SK-N-SH (cell line): Measurements from ENCODE around the gene CDH23. TPM values are rescaled to one million over a fixed set of nuclear protein-coding genes. Genes with fewer than 3 reads are reported as not detected.

Experiments
- CTCF ChIA-PET: fragments of 300-600, 350-600 bp; formaldehyde crosslinking; extraction: SDS; loops from one replicate; lab custom pipeline; 2021; lab: Yijun Ruan, JAX
- POLR2A ChIA-PET: fragments of 350-600 bp; sonication (Branson Sonifier 250); formaldehyde crosslinking; extraction: SDS; loops from one replicate; lab custom pipeline; 2020; ENCODE audit warnings: antibody characterized with exemption, inconsistent platforms; lab: Yijun Ruan, JAX
- DNase-seq: peaks from one replicate; pipeline ENCODE4 v3.0.0; 2012
- H2AFZ ChIP-seq: fragments of 200-600 bp; sonication (generic); 2 replicates; pipeline ENCODE4 v1.8.1; 2016; ENCODE audit warnings: antibody characterized with exemption, mild to moderate bottlenecking, low read depth
- H3F3A ChIP-seq: fragments of 200-600 bp; sonication (generic); replicated peaks from 2 replicates; pipeline ENCODE3; 2016; ENCODE audit warnings: antibody characterized with exemption, mild to moderate bottlenecking; ENCODE audit not compliant: insufficient read depth
- H3K27ac ChIP-seq, 2 experiments: fragments of 200-500 bp in 1 of 2; fragments of 200-600 bp in 1 of 2; sonication (Bioruptor generic) in 1 of 2; sonication (generic), shearing (Covaris generic) in 1 of 2; 2 replicates each; pipeline versions ENCODE4 v1.5.1 to v1.6.1; 2014 to 2016; ENCODE audit warnings: low read depth in 2 of 2, inconsistent platforms in 1 of 2, low read length in 1 of 2, mild to moderate bottlenecking in 1 of 2, mixed read lengths in 1 of 2
- H3K27me3 ChIP-seq: fragments of 200-600 bp; sonication (generic), shearing (Covaris generic); 2 replicates; pipeline ENCODE4 v1.6.1; 2016; ENCODE audit warnings: mixed run types; ENCODE audit not compliant: insufficient read depth
- H3K36me3 ChIP-seq, 2 experiments: fragments of 200-500 bp in 1 of 2; fragments of 200-600 bp in 1 of 2; sonication (Bioruptor generic) in 1 of 2; sonication (generic) in 1 of 2; replicated peaks in 1 of 2; 2 replicates each; pipeline versions ENCODE3 to v1.5.1; 2014 to 2016; ENCODE audit warnings: low read length in 1 of 2, mild to moderate bottlenecking in 1 of 2; ENCODE audit not compliant: insufficient read depth in 2 of 2, control insufficient read depth in 1 of 2
- H3K4me1 ChIP-seq, 2 experiments: fragments of 200-500 bp in 1 of 2; fragments of 200-600 bp in 1 of 2; sonication (Bioruptor generic) in 1 of 2; sonication (generic), shearing (Covaris generic) in 1 of 2; 2 replicates each; pipeline versions ENCODE4 v1.5.1 to v1.6.1; 2014 to 2016; ENCODE audit warnings: low read depth in 1 of 2, low read length in 1 of 2, mixed run types in 1 of 2; ENCODE audit not compliant: insufficient read depth in 2 of 2, control insufficient read depth in 1 of 2
- H3K4me2 ChIP-seq: fragments of 200-600 bp; sonication (generic), shearing (Covaris generic); 2 replicates; pipeline ENCODE4 v1.6.1; 2017; ENCODE audit warnings: mixed run types
- H3K4me3 ChIP-seq, 2 experiments: fragments of 200-500 bp in 1 of 2; fragments of 200-600 bp in 1 of 2; sonication (Bioruptor generic) in 1 of 2; sonication (generic), shearing (Covaris generic) in 1 of 2; 2 replicates each; pipeline versions ENCODE4 v1.5.1 to v1.8.1; 2014 to 2016; ENCODE audit warnings: low read depth in 2 of 2, inconsistent platforms in 1 of 2, low read length in 1 of 2, mild to moderate bottlenecking in 1 of 2, mixed read lengths in 1 of 2, moderate library complexity in 1 of 2
- H3K79me2 ChIP-seq: fragments of 200-600 bp; sonication (generic); 2 replicates; pipeline ENCODE4 v1.8.1; 2017; ENCODE audit warnings: mild to moderate bottlenecking; ENCODE audit not compliant: insufficient read depth
- H3K9ac ChIP-seq: fragments of 200-600 bp; sonication (generic); 2 replicates; pipeline ENCODE4 v1.6.1; 2017; ENCODE audit warnings: mixed run types
- H3K9me2 ChIP-seq: fragments of 200-600 bp; sonication (generic); 2 replicates; pipeline ENCODE4 v1.6.1; 2017; ENCODE audit warnings: mixed run types
- H3K9me3 ChIP-seq: fragments of 200-600 bp; sonication (generic); 2 replicates; pipeline ENCODE4 v1.6.1; 2017; ENCODE audit warnings: mixed run types, mild to moderate bottlenecking, moderate library complexity
- H4K20me1 ChIP-seq: fragments of 200-600 bp; sonication (generic); 2 replicates; pipeline ENCODE4 v1.6.1; 2017; ENCODE audit warnings: mild to moderate bottlenecking, mixed run types; ENCODE audit not compliant: insufficient read depth
- EP300 ChIP-seq, 2 experiments: IDR thresholded peaks; 2 replicates each; pipeline versions ENCODE4 v1.4.0 to v1.6.1; 2012; ENCODE audit warnings: borderline replicate concordance in 1 of 2, low read depth in 1 of 2, low read length in 1 of 2
- EZH2phosphoT487 ChIP-seq: fragments of 200-600 bp; sonication (generic); IDR thresholded peaks from 2 replicates; pipeline ENCODE4 v1.6.1; 2017; ENCODE audit warnings: low read depth, mixed run types, mild to moderate bottlenecking, antibody characterized with exemption, moderate library complexity, borderline replicate concordance
- FOSL2 ChIP-seq: IDR thresholded peaks from 2 replicates; pipeline ENCODE4 v1.4.0; 2012; ENCODE audit warnings: low read depth, mild to moderate bottlenecking, moderate library complexity, borderline replicate concordance
- FOXJ3 ChIP-seq: sonication (generic); formaldehyde crosslinking; IDR thresholded peaks from 2 replicates; pipeline ENCODE4 v1.5.1; 2020; ENCODE audit warnings: mild to moderate bottlenecking, missing genetic modification reagents
- GABPA ChIP-seq: IDR thresholded peaks from 2 replicates; pipeline ENCODE4 v1.4.0; 2012; ENCODE audit warnings: low read depth, mild to moderate bottlenecking
- GATA2 ChIP-seq: sonication (generic); formaldehyde crosslinking; IDR thresholded peaks from 2 replicates; pipeline ENCODE4 v1.5.0; 2020; ENCODE audit warnings: mild to moderate bottlenecking, missing genetic modification reagents
- MAX ChIP-seq: IDR thresholded peaks from 2 replicates; pipeline ENCODE4 v1.4.0; 2012; ENCODE audit warnings: low read depth
- MEF2A ChIP-seq: IDR thresholded peaks from 2 replicates; pipeline ENCODE4 v1.4.0; 2012; ENCODE audit warnings: low read depth, borderline replicate concordance
- MXI1 ChIP-seq: IDR thresholded peaks from 2 replicates; pipeline ENCODE4 v1.6.1; 2012; ENCODE audit warnings: mild to moderate bottlenecking, low read depth, low read length, improper control_type of control experiment
- NFIC ChIP-seq: IDR thresholded peaks from 2 replicates; pipeline ENCODE4 v1.4.0; 2012; ENCODE audit warnings: borderline replicate concordance
- NRF1 ChIP-seq: IDR thresholded peaks from 2 replicates; pipeline ENCODE4 v1.6.1; 2012; ENCODE audit warnings: low read depth, mild to moderate bottlenecking, low read length
- PBX3 ChIP-seq: IDR thresholded peaks from 2 replicates; pipeline ENCODE4; 2012
- RAD21 ChIP-seq: IDR thresholded peaks from 2 replicates; pipeline ENCODE4 v1.6.1; 2012; ENCODE audit warnings: mild to moderate bottlenecking, low read length
- RCOR1 ChIP-seq: fragments of 150-350 bp; IDR thresholded peaks from 2 replicates; pipeline ENCODE4 v1.6.1; 2017; ENCODE audit warnings: antibody characterized with exemption, low read length
- SIN3A ChIP-seq: IDR thresholded peaks from 2 replicates; pipeline ENCODE4 v1.6.1; 2012; ENCODE audit warnings: low read depth, mild to moderate bottlenecking, low read length, moderate library complexity, borderline replicate concordance
- TAF1 ChIP-seq: IDR thresholded peaks from 2 replicates; pipeline ENCODE4 v1.6.1; 2012; ENCODE audit warnings: low read depth, mild to moderate bottlenecking, low read length, moderate library complexity, borderline replicate concordance
- TCF12 ChIP-seq: IDR thresholded peaks from 2 replicates; pipeline ENCODE4 v1.4.0; 2012
- TEAD4 ChIP-seq: IDR thresholded peaks from 2 replicates; pipeline ENCODE4 v1.4.0; 2012; ENCODE audit warnings: mild to moderate bottlenecking, borderline replicate concordance; ENCODE audit not compliant: insufficient read depth
- USF1 ChIP-seq: IDR thresholded peaks from 2 replicates; pipeline ENCODE4 v1.4.0; 2012; ENCODE audit warnings: low read depth, borderline replicate concordance
- ZBTB33 ChIP-seq: IDR thresholded peaks from 2 replicates; pipeline ENCODE4 v1.4.0; 2012; ENCODE audit warnings: low read depth, borderline replicate concordance
- WGBS: methylation state at CpG from one replicate; pipeline ENCODE4 v1.1.6; 2017; ENCODE audit warnings: low lambda C conversion rate; 5-methylcytosine and 5-hydroxymethylcytosine counted together
- polyA plus RNA-seq, 3 experiments: library from polyadenylated mRNA; depleted of rRNA; stranded (reverse); fragments of >200 nt; gene quantifications; 2 replicates each; pipeline ENCODE4 v1.2.3, GENCODE V29; 2012

Gene CDH23
- polyA plus RNA-seq, 1 of the 3 experiments (the other 2 are of a cell fraction), result 0.03 TPM

GRCh38 chr10:71355886-71356285, 40.8 kb upstream of the CDH23 start:
- no peaks in the 10 kb centered on the region for H4K20me1 ChIP-seq
- ChIA-PET POLR2A (no interaction called here), CTCF (no interaction called here)
- H3K9me3 ChIP-seq, result no peaks in the 10 kb centered on the region
- no peak overlapping the region for H2AFZ ChIP-seq
- H3K4me1 ChIP-seq, result peaks cover 0 to 10% of the 10 kb centered on the region in 2 experiments; a peak in 1 of 4 replicates
- H3K9me2 ChIP-seq, result no peaks in the 10 kb centered on the region
- TF ChIP-seq NFIC, result no peak
- no peak for TF ChIP-seq FOSL2
- TF ChIP-seq TAF1, result no peak
- no peak for TF ChIP-seq PBX3
- no peak for TF ChIP-seq SIN3A
- no peak for TF ChIP-seq GABPA
- TF ChIP-seq USF1, result no peak
- H3K4me3 ChIP-seq, result no peak overlapping the region
- no peak for DNase-seq
- H3K79me2 ChIP-seq, result no peaks in the 10 kb centered on the region
- H3K36me3 ChIP-seq, result no peaks in the 10 kb centered on the region
- H3K4me2 ChIP-seq, result no peak overlapping the region
- H3K27me3 ChIP-seq, result no peaks in the 10 kb centered on the region
- H3K27ac ChIP-seq, result no peak overlapping the region
- no peaks in the 10 kb centered on the region for H3F3A ChIP-seq
- H3K9ac ChIP-seq, result no peak overlapping the region
- 91% methylated on average over 10 of the region's 12 CpGs for WGBS

- Histone ChIP-seq H2AFZ (no peak overlapping the region), H3K9me3 (no peaks in the 10 kb centered on the region), H3K4me1 (peaks cover 0 to 10% of the 10 kb centered on the region in 2 experiments; a peak in 1 of 4 replicates), H3K9me2 (no peaks in the 10 kb centered on the region), H3K4me2 (no peak overlapping the region), H4K20me1 (no peaks in the 10 kb centered on the region), H3K27ac (peak overlapping the region in 1 of 2 experiments; percentile 59; a peak in 2 of 4 replicates), H3K36me3 (no peaks in the 10 kb centered on the region), H3K9ac (no peak overlapping the region), H3F3A (no peaks in the 10 kb centered on the region), H3K79me2 (no peaks in the 10 kb centered on the region), H3K4me3 (no peak overlapping the region), H3K27me3 (no peaks in the 10 kb centered on the region)
- ChIA-PET CTCF (interaction anchor here (0.6 to 1.8 kb wide), 10 partner anchors 10 to 350 kb away, joined by 3 to 12 read pairs (median 4); partner anchors contain the start of gene SLC29A3), POLR2A (interaction anchor here (1.0 to 1.5 kb wide), 3 partner anchors 14 to 36 kb away, joined by 3 to 8 read pairs (median 4); no protein-coding TSS in a partner anchor)
- DNase-seq, result peak; percentile 82
- WGBS, result 72% methylated on average over 7 of the region's 7 CpGs
- TF ChIP-seq FOXJ3 (CRISPR knock-in tag) (no peak), MEF2A (no peak), NRF1 (no peak), TEAD4 (no peak), TCF12 (no peak), RAD21 (no peak), RCOR1 (no peak), MXI1 (peak; percentile 36; the same call in 1 of the 2 replicates), EP300 (IDR thresholded peaks at IDR 0.05; ENCODE audit: borderline replicate concordance in 1 of 2, low read depth in 1 of 2, low read length in 1 of 2) (no peak), FOSL2 (no peak), PBX3 (no peak), EZH2phosphoT487 (no peak), ZBTB33 (no peak), GATA2 (CRISPR knock-in tag) (peak; percentile 43; the same call in 1 of the 2 replicates), MAX (no peak), NFIC (no peak), GABPA (no peak)
Observed at GRCh38 chr10:71357792-71358265, 38.9 kb upstream of the CDH23 start.
